GM21381 (cell line): Measurements from ENCODE around the gene UBAC1.
"Not testable (repeated sequence)": the region's sequence is repeated elsewhere in the genome, so short reads cannot be mapped to it uniquely, and the experiment has no call there.

Source experiments
- ATAC-seq: cut with Tn5 transposase; IDR thresholded peaks from one replicate; pipeline ENCODE4 v1.9.1; 2021; ENCODE audit warnings: mild to moderate bottlenecking, moderate library complexity; ENCODE audit not compliant: unreplicated experiment

UBAC1 gene

GRCh38 chr9:135905380-135906258 is 55.6 kb downstream of the UBAC1 start:
- ATAC-seq, result no peak

GRCh38 chr9:135903786-135904520 is 57.2 kb downstream of the UBAC1 start:
- no peak for ATAC-seq

DNA sequence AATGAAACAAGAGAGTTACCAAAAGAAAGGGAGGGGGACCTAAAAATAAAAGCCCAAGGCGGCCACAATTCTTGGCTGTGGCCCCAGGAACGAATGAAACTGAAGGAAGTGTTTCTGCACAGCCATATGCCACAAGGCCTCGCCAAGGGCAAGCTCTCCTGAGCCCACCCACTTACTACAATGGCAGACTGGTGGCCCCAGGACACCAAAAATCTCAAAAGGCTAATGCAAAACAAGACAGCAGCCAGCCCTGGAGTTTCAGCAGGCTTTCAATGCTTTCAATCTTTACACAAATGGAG is 57.9 kb downstream of the UBAC1 start:
- no peak for ATAC-seq

DNA sequence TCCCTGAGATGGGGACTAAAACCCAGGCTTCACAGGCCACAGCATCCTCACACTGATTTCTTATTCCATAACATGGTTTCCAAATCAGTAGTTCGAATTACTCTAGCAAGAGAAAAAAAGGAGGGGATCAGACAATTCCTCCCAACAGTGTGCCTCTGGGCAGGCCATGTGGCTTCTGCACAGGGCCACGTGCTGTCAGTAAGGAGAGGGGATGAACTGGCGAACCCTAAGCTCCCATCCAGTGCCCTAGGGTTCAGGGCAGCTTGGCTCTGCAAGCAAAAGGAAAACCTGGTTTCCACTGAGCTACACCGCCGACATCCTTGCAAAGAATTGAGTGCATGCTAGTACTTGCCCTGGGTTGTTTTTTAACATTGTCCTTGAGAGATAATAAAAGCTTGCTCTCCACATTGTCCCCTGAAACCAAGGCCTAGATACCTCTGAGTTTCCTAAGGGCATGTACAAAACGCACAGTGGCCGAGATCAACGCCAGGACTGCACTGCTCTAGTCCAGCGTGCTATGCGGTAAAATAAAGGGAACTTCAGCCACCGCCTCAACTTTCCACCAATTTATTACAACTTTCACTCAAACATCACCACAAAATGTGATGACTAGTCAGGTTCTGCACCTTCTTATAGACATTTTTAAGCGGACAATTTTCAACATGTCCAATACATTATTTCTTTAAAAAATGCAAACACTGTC is 58.4 kb downstream of the UBAC1 start:
- no peak for ATAC-seq

DNA sequence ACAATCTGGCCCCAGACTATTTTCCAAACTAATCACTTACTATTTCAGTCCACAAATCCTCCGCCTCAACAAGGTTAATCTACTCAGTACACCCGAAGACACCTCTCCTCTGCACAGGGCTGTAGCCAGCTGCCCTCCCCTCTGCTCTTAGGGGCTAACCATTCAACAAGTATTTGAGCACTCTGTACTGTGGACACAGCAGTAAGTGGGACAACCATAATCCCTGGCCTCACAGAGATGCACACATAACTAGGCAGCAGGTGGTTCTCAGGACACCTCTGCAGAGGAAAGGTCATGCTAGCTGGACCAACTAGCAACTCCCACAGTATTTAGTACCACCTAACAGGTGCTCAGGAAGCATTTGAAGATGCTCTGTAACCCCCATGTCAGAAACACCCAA is 59.3 kb downstream of the UBAC1 start:
- no peak for ATAC-seq

GRCh38 chr9:135901031-135901758 is 60.0 kb downstream of the UBAC1 start:
- no peak for ATAC-seq

GRCh38 chr9:135898634-135899407 is 62.4 kb downstream of the UBAC1 start:
- no peak for ATAC-seq

DNA sequence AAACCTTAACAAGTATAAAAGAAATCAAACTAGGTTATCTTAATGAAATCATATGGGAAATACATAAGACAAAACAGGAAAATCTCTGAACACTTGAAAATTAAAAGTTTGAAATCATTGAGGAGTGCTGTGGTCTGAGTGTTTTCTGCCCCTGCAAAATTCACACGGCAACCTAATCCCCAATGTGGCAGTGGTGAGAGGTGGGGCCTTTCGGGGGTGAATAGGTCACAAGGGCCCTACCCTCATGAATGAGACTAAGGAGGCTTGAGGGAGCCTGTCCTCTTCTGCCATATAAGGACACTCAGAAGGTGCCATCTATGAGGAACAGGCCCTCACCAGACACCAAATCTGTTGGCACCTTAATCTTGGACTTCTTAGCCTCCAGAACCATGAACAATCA is 64.5 kb downstream of the UBAC1 start:
- no peak for ATAC-seq

DNA sequence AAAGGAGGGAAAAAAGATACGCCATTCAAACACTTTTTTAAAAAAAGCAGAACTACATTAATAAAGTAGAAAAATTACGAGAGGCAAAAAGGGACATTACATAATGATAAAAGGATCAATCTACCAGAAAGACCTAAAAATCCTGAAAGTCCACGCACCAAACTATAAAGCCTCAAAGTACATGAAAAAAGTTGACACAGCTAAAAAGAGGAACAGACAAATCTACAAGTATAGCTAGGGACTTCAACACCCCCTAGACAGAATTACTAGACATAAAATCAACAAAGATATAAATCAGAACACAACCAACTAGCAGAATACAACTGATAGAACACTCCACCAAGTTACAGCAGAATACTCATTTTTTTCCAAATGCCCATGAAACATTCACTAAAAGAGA is 65.0 kb downstream of the UBAC1 start:
- ATAC-seq, result no peak

GRCh38 chr9:135895202-135895848 is 65.8 kb downstream of the UBAC1 start:
- ATAC-seq, result no peak

DNA sequence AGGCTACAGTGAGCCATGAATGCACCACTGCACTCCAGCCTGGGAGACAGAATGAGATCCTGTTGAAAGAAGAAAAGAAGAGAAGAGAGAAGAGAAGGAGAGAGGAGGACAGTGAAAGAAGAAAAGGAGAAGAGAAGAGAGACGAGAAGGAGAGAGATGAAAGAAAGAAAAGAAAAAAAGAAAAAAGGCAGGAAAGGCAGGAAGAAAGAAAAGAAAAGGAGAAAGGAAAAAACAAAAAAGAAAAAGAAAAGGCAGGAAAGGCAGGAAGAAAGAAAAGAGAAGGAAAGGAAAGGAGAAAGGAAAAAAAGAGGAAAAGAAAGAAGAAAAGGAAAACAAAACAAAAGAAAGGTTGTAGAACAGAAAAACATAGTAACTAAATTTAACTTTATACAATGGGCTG is 68.1 kb downstream of the UBAC1 start:
- ATAC-seq, result no peak

GRCh38 chr9:135892327-135892726 is 68.8 kb downstream of the UBAC1 start:
- not testable (repeated sequence) for ATAC-seq

DNA sequence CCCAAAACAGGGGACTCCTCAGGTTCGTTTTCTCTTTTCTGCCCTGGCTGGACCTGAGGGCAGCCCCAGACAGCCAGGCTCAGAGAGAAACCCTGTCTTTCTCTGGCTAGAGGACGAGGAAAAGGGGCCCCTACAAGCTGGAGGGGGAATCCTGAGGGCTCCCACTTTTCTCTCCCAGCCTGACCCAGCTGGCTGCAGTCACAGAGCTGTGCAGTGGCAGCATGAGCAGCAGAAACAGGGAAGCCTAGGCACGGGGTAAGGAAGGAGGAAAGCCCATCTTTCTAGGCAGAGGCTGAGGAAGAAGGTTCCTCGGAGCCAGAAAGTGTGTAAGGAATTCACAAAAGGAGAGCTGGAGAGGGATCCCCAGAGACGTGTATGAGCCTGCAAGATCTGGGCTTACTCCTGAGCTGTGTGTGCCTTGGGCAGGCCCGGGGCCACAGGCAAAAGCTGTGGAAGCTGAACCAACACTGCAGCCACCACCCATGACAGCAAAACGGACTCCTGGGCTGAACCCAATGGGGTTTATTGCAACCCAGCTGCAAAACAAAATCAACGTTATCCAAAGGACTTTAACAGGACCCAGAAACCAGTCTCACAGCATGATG is 70.0 kb downstream of the UBAC1 start:
- ATAC-seq, result no peak

- ATAC-seq, result no peak
Measured at GRCh38 chr9:135890190-135891026, 70.8 kb downstream of the UBAC1 start.

- no peak for ATAC-seq
Measured at GRCh38 chr9:135889564-135890189, 71.5 kb downstream of the UBAC1 start.

DNA sequence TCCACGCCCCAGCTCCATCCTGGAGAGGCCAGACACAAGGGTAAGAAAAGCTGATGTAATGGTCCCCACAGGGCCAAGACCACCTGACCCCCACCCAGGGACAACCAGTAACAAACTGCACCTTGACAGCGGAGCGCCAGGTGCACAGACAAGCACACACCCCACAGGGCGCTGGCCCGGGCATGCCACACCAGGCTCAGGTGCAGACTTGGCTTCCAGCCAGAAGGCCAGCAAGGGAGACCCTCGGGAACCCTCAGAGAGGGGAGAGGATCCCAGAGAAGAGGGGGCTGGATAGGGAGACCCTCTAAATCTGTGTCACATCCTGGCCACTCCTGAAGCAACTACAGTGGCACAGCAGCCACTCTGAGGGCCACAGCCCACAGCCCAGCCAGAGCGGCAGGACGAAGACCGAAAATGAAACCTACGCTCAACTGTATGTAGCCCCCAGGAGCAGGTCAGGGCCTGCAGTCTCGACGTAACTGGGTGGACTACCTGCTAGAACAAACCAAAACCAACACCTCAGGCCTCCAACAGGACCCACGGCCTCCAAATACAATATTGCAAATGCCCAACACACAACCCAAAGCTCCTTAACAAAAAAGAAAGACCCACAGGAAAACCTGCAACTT is 72.3 kb downstream of the UBAC1 start:
- no peak for ATAC-seq

DNA sequence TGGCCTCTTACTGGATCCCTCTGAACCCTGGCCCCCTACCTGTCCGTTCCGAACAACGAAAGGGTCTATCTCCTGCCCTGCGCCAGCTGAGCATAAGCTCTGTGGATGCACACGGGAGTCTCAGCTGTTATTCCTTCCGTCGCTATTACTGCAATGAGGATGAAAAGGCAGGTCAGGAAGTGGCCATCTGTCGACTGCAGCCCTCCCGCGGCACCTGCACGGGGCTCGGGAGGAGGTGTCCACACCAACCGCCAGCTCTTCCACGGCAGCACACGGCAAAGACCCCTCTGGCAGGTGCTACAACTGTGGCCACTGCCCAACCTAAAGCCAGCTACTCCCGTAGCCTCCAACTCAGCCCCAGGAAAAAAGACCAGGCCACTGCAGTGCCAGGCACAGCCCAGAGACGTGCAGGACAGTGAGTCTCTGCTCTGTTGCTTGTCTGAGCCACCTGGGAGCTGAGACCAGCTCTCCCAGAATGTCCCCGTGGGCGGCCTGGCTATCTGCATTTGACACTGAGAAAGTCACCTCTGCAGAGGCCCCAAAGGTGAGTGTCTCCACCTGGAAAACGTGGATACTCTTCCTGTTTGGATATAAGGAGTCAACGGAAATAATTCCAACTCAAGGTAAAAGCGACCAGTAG is 72.9 kb downstream of the UBAC1 start:
- no peak for ATAC-seq
